ENCODE measurements around the gene MIOS.
"Not testable (repeated sequence)": the region's sequence is repeated elsewhere in the genome, so short reads cannot be mapped to it uniquely, and the experiment has no call there.

Gene MIOS

DNA sequence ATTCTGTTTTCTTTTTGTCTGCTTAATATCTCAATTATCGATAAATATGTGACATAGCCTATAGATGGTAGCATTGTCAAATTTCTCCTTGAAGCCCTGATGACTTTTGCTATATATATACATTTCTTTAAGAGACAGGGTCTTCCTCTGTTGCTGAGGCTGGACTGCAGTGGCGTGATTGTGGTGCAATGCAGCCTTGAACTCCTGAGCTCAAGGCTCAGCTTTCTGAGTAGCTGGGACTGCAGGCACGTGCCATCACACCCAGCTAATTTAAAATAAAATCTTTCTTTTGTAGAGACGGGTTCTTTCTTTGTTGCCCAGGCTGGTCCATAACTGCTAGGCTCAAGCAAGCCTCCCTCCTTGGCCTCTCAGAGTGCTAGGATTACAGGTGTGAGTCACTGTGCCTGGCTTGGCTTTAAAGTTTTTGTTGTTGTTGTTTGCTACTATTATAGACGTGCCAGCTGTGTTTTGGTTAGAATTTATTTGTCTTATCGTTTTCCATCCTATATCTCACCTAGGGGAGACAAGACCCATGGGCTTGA is 80.9 kb downstream of the MIOS start:
- no peak for DNase-seq (ENCODE audit: low read depth in 2 of 2)

DNA sequence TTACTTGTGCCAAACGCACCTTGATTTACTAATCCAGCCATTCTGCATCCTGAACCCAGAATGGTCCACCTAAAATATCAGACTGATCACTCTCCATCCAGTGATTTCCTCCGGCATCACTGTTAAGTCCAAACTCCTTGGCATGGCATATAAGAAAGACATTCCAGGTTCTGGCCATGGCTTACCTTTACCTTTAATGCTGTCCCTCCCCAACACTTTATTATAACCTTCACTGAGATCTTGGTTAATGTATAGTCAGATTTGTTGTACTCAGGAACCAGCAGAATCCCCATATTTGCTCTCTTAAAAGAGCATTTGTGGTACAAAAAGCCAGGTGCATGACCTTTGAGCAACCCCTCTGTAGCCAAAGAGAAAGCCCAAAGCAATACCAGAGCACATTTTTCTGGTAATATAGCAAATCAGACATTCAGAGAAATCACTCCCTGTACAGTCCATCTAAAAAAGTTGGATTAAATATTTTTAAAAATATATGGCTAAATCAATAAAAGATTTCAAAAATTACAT is 84.1 kb downstream of the MIOS start:
- no peak for DNase-seq (ENCODE audit: low read depth in 2 of 2)

DNA sequence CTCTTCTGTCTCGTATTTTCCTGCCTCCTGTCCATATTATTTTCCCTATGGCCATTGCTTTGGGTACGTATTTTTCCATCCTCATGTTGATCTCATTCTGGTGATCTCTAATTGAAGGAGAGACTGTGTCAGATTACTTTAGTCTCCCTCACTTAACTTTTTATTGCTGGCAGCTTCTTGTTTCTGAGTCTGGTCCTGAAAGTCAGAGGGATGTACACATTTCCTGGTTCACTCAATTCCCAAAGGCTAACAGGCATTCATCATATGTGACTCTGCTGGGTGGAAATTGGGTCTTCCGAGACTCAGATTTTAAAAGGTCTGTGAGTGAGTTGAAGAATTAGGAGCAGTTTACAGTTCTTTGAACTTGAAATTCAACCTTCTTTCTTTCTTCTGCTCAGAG is 84.8 kb downstream of the MIOS start:
- DNase-seq (ENCODE audit: low read depth in 2 of 2): no peak

DNA sequence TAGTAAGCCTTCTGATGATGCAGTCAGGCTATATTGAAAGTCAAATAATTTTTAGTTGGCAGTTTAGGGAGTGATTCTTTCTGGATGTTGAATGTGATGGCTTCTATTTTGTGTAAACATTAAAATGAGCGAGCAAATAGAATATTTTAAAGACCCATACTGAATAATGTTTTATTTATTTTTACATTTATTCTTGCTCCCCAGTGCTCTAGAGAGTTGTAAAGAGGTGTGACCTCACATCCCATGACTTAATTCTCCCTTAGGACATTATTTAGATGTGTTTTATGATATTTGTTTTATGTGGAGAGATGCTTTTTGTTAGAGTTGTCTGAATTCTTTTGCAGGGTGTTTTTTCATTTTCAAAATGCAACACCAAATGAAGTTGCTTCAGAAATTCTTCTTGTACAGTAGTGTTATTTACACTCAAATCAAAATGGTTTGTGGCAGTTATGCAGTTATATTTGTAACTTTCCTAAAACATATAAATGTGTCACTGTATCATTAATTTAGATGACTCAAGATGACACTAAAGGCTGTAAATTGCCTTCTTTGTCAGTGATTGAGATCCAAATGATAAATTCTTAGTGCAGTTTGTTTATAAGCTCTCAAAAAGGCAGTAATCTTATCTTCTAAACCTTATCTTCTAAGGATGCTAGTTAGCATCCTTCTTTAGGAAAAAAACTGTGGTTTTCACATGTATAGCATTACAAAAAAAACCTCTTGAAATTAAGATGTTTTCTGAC is 86.3 kb downstream of the MIOS start:
- no peak for DNase-seq (ENCODE audit: low read depth in 2 of 2)

DNA sequence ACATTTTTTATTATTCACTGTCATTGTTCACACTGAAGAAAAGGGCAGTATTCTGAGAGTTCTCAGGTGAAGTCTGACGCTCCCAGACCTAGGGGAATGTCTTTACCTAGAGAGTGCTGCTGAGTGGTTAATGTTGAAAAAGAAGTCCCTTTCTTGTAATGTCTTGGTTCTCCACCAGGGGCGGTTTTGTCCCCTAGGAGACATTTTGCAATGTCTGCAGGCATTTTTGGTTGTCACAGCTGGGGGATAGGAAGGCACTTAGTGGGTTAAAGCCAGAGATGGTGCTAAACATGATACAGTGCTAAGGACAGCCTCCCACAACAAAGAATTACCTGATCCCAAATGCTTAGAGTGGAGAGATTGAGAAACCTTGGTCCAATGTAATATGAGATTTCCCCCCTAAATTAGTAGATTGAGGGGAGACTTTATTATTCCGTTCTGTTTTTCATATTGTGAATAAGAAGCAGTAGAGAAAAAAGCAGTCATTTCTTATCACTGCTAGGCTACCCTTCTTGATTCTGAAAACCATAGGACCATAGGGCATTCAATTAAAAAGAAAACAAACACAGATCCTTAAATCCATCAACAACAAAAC is 87.0 kb downstream of the MIOS start:
- no peak for DNase-seq (ENCODE audit: low read depth in 2 of 2)

DNA sequence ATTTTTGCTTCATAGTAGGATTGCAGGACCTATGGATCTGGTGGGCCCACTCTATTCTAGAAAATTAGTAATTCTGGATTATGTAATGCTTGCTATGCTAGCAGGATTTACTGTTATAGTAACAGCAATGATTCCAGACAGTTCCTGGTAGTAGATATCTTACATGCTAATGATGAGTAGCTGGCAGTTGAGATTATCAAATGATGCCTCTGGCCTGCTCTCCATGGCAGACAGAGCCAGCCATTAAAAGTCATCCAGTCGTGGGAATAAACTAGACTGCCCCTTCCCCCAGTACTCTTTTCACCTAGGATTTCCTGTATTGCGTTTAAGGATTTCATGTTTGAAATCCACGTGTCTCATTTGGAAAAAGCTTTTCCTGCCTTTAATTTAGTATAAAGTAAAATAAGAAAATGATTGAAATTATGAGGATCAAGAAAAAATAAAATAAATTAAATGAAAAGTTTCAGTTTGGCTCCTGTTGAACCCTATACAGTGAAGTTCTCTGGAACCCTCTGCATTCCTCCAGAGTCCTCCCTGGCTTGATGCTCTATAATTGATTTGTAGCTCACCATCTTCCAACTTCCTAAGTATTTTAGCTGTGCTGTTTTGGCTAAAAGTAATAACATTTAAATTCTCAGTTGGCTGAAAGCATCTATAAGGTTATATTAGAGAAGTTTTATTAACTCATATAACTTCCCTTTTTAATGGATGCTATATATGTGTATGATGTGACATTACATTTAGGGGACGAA is 88.5 kb downstream of the MIOS start:
- DNase-seq (ENCODE audit: low read depth in 2 of 2): no peak

DNA sequence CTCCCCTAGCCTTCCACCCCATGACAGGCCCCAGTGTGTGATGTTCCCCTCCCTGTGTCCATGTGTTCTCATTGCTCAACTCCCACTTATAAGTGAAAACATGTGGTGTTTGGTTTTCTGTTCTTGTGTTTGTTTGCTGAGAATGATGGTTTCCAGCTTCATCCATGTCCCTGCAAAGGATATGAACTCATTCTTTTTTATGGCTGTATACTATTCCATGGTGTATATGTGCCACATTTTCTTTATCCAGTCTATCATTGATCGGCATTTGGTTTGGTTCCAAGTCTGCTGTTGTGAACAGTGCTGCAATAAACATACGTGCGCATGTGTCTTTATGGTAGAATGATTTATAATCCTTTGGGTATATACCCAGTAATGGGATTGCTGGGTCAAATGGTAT is 89.8 kb downstream of the MIOS start:
- not testable (repeated sequence) for DNase-seq (ENCODE audit: low read depth in 2 of 2)
